Mammary epithelial cell (primary cell): ENCODE results near the gene KRT24.

Experiments used
- CTCF ChIP-seq, 2 donors: IDR thresholded peaks in 1 of 2; conservative IDR thresholded peaks in 1 of 2; 2 replicates each; pipeline ENCODE4 v1.5.1; 2011 to 2012; ENCODE audit warnings: inconsistent platforms in 2 of 2, low read length in 2 of 2, mild to moderate bottlenecking in 2 of 2, control low read depth in 1 of 2, low read depth in 1 of 2; ENCODE audit not compliant: insufficient read depth in 1 of 2; ENCODE audit errors: extremely low read depth in 1 of 2
- EZH2 ChIP-seq: IDR thresholded peaks from 2 replicates; pipeline ENCODE4 v1.6.1; 2012; ENCODE audit warnings: low read length, inconsistent platforms, borderline replicate concordance

GRCh38 chr17:40697297-40697696 is 6.3 kb downstream of the KRT24 start:
- TF ChIP-seq CTCF (conservative IDR thresholded peaks at IDR 0.05 in 1 of 2, IDR thresholded peaks at IDR 0.05 in 1 of 2; ENCODE audit: extremely low read depth in 1 of 2, insufficient read depth in 1 of 2, low read depth in 1 of 2, low read length in 2 of 2), result no peak
- no peak for TF ChIP-seq EZH2
